Keratinocyte (primary cell): ENCODE measurements around the gene JUP. TPM values are rescaled to one million over a fixed set of nuclear protein-coding genes. Genes with fewer than 3 reads are reported as not detected.

Experiments used
- DNase-seq: peaks from one replicate; pipeline ENCODE4 v3.0.0-alpha.2; 2011; ENCODE audit warnings: low read depth, missing footprints, low spot score
- FAIRE-seq: peaks from 2 replicates; lab custom pipeline; 2011; peaks lifted over from hg19 to GRCh38; lab: Jason Lieb, UNC
- H2AFZ ChIP-seq: 2 replicates; pipeline ENCODE4 v1.6.0; 2012; ENCODE audit warnings: low read length, control low read depth, inconsistent platforms; ENCODE audit not compliant: control insufficient read depth
- H3K27ac ChIP-seq: 2 replicates; pipeline ENCODE4 v1.5.1; 2011; ENCODE audit warnings: low read length; ENCODE audit not compliant: control insufficient read depth, insufficient read depth
- H3K27me3 ChIP-seq: 3 replicates; pipeline ENCODE4 v1.6.0; 2011; ENCODE audit warnings: low read length; ENCODE audit not compliant: control insufficient read depth, insufficient read depth; ENCODE audit errors: extremely low read depth
- H3K36me3 ChIP-seq, 2 experiments: 2 replicates in 1 of 2; 3 replicates in 1 of 2; pipeline ENCODE4 v1.5.1; 2011; ENCODE audit warnings: low read length in 2 of 2, mild to moderate bottlenecking in 1 of 2; ENCODE audit not compliant: control insufficient read depth in 2 of 2, insufficient read depth in 2 of 2; ENCODE audit errors: extremely low read depth in 1 of 2
- H3K4me1 ChIP-seq: 3 replicates; pipeline ENCODE4 v1.5.1; 2011; ENCODE audit warnings: low read length; ENCODE audit not compliant: control insufficient read depth, insufficient read depth; ENCODE audit errors: extremely low read depth
- H3K4me2 ChIP-seq: 3 replicates; pipeline ENCODE4 v1.6.0; 2011; ENCODE audit warnings: low read depth, low read length; ENCODE audit not compliant: control insufficient read depth, insufficient read depth; ENCODE audit errors: extremely low read depth
- H3K4me3 ChIP-seq, 3 experiments: fragments of 200-600 bp in 1 of 3; sonication (generic) in 1 of 3; 2 replicates in 2 of 3; 3 replicates in 1 of 3; pipeline ENCODE4 v1.5.1; 2011 to 2016; ENCODE audit warnings: low read length in 3 of 3, mild to moderate bottlenecking in 3 of 3, control low read depth in 2 of 3, inconsistent platforms in 1 of 3, low read depth in 1 of 3, mixed read lengths in 1 of 3, mixed run types in 1 of 3, moderate library complexity in 1 of 3; ENCODE audit not compliant: control insufficient read depth in 2 of 3, insufficient read depth in 2 of 3; ENCODE audit errors: extremely low read depth in 1 of 3
- H3K79me2 ChIP-seq: 2 replicates; pipeline ENCODE4 v1.6.0; 2012; ENCODE audit warnings: low read length; ENCODE audit not compliant: control insufficient read depth, insufficient read depth
- H3K9ac ChIP-seq: 3 replicates; pipeline ENCODE4 v1.6.0; 2011; ENCODE audit warnings: low read length; ENCODE audit not compliant: control insufficient read depth, insufficient read depth; ENCODE audit errors: extremely low read depth
- H3K9me1 ChIP-seq: 3 replicates; pipeline ENCODE4 v1.6.0; 2011; ENCODE audit warnings: low read length; ENCODE audit not compliant: control insufficient read depth, insufficient read depth; ENCODE audit errors: extremely low read depth
- H3K9me3 ChIP-seq: 2 replicates; pipeline ENCODE4 v1.5.1; 2012; ENCODE audit warnings: low read depth, low read length; ENCODE audit not compliant: control insufficient read depth
- H4K20me1 ChIP-seq: 3 replicates; pipeline ENCODE4 v1.6.0; 2011; ENCODE audit warnings: low read length; ENCODE audit not compliant: control insufficient read depth, insufficient read depth; ENCODE audit errors: extremely low read depth
- EZH2 ChIP-seq: IDR thresholded peaks from one replicate; pipeline ENCODE4 v1.6.1; 2012; ENCODE audit warnings: inconsistent platforms, mild to moderate bottlenecking, low read length, moderate library complexity
- dilution Hi-C: fragments of 300-500 bp; cut with MboI; formaldehyde crosslinking; loops from one replicate; pipeline ENCODE4 v1.7.0; 2020; ENCODE audit warnings: low sequenced_read_pairs; ENCODE audit not compliant: extremely low pct_ligation_motif_present
- polyA plus RNA-seq, 5 experiments: library from polyadenylated mRNA; depleted of rRNA in 3 of 5; stranded (reverse) in 3 of 5; stranded (forward) in 1 of 5; unstranded in 1 of 5; fragments of >200 nt; gene quantifications; 1 replicate in 1 of 5; 2 replicates in 3 of 5; 3 replicates in 1 of 5; pipeline versions ENCODE4 v1.2.1 to v1.2.3, GENCODE V29; 2011 to 2012; ENCODE audit warnings: missing spikeins in 2 of 5, low read depth in 1 of 5, low replicate concordance in 1 of 5
- TF ChIP-seq, protein P1 (sequence below), 3 experiments: IDR thresholded peaks in 1 of 3; conservative IDR thresholded peaks in 1 of 3; optimal IDR thresholded peaks in 1 of 3; 2 replicates in 2 of 3; 3 replicates in 1 of 3; pipeline versions ENCODE3 to v1.5.1; 2011; ENCODE audit warnings: low read length in 3 of 3, mild to moderate bottlenecking in 3 of 3, moderate library complexity in 2 of 3, control low read depth in 1 of 3, inconsistent platforms in 1 of 3; ENCODE audit not compliant: insufficient read depth in 2 of 3; ENCODE audit errors: extremely low read depth in 1 of 3

JUP gene
- polyA plus RNA-seq, 1 donor (not counting 4 experiments of a cell fraction or from before 2014, with no cell fraction given) = 152 TPM

DNA sequence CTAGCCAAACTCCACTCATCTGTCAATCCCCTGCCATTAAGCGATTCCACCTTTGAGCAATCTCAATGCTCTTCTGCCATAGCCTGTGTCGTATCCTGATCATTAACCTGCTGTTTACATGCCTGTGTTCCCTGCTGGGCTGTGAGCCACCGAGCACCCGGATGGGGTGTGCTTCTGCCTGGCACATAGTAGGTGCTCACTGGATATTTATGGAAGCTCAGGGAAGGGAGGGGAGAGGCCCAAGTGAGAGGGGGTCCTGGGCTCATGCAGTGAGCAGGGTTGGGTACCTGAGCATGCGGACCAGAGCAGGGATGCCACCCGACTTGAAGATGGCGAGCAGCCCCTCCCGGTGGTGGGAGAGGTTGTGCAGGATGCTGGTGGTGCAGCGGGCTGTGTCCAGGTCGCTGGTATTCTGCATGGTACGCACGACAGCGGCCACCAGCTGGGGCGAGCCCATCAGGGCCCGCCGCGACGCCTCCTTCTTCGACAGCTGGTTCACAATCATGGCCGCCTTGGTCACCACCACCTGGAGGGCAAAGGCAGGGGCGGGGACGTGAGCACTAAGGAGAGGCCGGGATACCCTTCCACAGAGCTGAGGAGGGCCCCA is 17.7 kb downstream of the JUP start:
- no peak for TF ChIP-seq EZH2
- TF ChIP-seq, protein P1, sequence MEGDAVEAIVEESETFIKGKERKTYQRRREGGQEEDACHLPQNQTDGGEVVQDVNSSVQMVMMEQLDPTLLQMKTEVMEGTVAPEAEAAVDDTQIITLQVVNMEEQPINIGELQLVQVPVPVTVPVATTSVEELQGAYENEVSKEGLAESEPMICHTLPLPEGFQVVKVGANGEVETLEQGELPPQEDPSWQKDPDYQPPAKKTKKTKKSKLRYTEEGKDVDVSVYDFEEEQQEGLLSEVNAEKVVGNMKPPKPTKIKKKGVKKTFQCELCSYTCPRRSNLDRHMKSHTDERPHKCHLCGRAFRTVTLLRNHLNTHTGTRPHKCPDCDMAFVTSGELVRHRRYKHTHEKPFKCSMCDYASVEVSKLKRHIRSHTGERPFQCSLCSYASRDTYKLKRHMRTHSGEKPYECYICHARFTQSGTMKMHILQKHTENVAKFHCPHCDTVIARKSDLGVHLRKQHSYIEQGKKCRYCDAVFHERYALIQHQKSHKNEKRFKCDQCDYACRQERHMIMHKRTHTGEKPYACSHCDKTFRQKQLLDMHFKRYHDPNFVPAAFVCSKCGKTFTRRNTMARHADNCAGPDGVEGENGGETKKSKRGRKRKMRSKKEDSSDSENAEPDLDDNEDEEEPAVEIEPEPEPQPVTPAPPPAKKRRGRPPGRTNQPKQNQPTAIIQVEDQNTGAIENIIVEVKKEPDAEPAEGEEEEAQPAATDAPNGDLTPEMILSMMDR (optimal IDR thresholded peaks at IDR 0.05 in 1 of 3, IDR thresholded peaks at IDR 0.05 in 1 of 3, conservative IDR thresholded peaks at IDR 0.05 in 1 of 3; ENCODE audit: extremely low read depth in 1 of 3, insufficient read depth in 2 of 3, low read length in 3 of 3) = no peak
- dilution Hi-C loops = no loop called here

DNA sequence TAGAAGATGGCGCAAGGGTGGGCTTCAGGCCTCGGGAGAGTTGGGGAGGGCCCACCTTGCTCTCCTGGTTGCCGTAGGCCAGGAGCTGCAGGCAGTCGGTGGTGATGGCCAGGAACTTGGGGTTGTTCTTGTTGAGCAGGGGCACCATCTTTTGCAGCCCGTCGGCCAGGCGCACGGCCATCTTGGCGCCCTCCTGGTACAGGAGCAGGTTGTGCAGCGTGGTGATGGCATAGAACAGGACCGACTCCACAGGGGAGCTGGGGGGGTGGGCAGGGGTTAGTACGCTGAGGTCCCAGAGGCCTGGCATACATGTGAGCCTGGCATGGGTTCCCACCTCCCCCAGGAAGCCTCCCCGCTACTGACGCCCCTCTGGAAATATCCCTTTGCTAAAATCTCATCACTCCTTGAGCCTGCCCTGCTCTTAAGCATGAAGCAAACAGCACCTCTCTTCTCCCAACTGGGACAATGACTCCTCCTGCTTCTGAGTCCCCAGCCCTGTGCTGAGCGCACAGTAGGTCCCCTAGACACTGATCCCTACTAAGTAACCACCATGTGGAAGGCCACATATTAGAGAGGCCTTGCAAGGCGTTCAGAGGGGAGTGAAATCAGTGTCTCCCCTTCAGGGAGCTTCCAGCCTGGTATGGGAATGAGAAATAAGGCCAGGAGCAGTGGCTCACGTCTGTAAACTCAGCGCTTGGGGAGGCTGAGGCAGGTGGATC is 19.0 kb downstream of the JUP start:
- Histone ChIP-seq H3K79me2 (peaks cover 60% of the 10 kb centered on the region), H3K4me2 (no peak overlapping the region), H2AFZ (no peak overlapping the region), H3K9me3 (no peaks in the 10 kb centered on the region), H3K36me3 (peaks cover 66% of the 10 kb centered on the region in 2 experiments), H3K4me3 (no peak overlapping the region), H3K9ac (no peak overlapping the region), H3K9me1 (peaks cover 3% of the 10 kb centered on the region), H3K27ac (no peak overlapping the region), H4K20me1 (peaks cover 17% of the 10 kb centered on the region), H3K4me1 (peaks cover 12% of the 10 kb centered on the region), H3K27me3 (no peaks in the 10 kb centered on the region)
- dilution Hi-C loops = no loop called here
- FAIRE-seq (no peak), DNase-seq (no peak)
- no peak for TF ChIP-seq EZH2
- TF ChIP-seq, protein P1 (optimal IDR thresholded peaks at IDR 0.05 in 1 of 3, IDR thresholded peaks at IDR 0.05 in 1 of 3, conservative IDR thresholded peaks at IDR 0.05 in 1 of 3; ENCODE audit: extremely low read depth in 1 of 3, insufficient read depth in 2 of 3, low read length in 3 of 3) = no peak

More for the DNA sequence above, 17.7 kb downstream of the JUP start:
- H3K4me2 ChIP-seq = no peak overlapping the region
- peaks cover 3% of the 10 kb centered on the region for H3K9me1 ChIP-seq
- no peaks in the 10 kb centered on the region for H3K9me3 ChIP-seq
- no peak for DNase-seq
- H3K79me2 ChIP-seq = peaks cover 58% of the 10 kb centered on the region
- no peak overlapping the region for H3K27ac ChIP-seq
- no peak for FAIRE-seq
- H3K27me3 ChIP-seq = no peaks in the 10 kb centered on the region
- no peak overlapping the region for H2AFZ ChIP-seq
- peaks cover 24% of the 10 kb centered on the region for H3K4me1 ChIP-seq
- H3K9ac ChIP-seq = no peak overlapping the region
- peaks cover 53 to 56% of the 10 kb centered on the region in 2 experiments for H3K36me3 ChIP-seq
- peaks cover 21% of the 10 kb centered on the region for H4K20me1 ChIP-seq
- H3K4me3 ChIP-seq = no peak overlapping the region
